GM12892 (cell line): ENCODE measurements around the gene PPP1R2C.

Experiments used
- POLR2A ChIP-seq: IDR thresholded peaks from 2 replicates; pipeline ENCODE4 v1.6.1; 2011; ENCODE audit warnings: low read depth, low read length, control low read depth
- TAF1 ChIP-seq: IDR thresholded peaks from 2 replicates; pipeline ENCODE4 v1.6.1; 2011; ENCODE audit warnings: low read depth, mild to moderate bottlenecking, control low read depth, low read length, borderline replicate concordance

DNA sequence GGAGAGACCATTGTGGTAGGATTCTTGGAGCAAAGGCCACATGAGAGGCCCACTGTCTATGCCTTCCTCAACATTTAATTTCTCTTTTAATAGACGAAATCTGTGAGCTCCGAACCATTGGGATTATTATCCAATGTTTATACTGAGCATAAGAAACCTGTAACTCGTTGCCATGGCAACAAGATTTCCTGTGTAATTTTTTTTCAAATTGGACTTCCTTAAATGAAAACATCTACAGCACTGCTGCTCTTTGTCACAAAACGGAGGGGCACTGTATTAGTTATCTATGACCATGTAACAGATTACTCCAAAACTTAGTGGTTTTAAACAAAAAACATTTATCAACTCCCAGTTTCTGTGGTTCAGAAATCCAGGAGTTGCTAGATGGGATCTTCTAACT is 38.7 kb downstream of the PPP1R2C start:
- TF ChIP-seq POLR2A: no peak
- TF ChIP-seq TAF1: no peak
